ENCODE results near the gene RHOBTB1.

- TF ChIP-seq CTCF (conservative IDR thresholded peaks at IDR 0.05; ENCODE audit: low read length) (no peak), EZH2phosphoT487 (IDR thresholded peaks at IDR 0.05; ENCODE audit: borderline replicate concordance, low read depth, low read length) (no peak)
Measured at GRCh38 chr10:60930237-60930636, 13.7 kb downstream of the RHOBTB1 start.

All from OCI-LY7 (cell line).